ENCODE results near the gene ZKSCAN5. TPM values are rescaled to one million over a fixed set of nuclear protein-coding genes. Genes with fewer than 3 reads are reported as not detected.

ZKSCAN5 gene
- 11.3 and 13.7 TPM in 2 replicates for total RNA-seq

DNA sequence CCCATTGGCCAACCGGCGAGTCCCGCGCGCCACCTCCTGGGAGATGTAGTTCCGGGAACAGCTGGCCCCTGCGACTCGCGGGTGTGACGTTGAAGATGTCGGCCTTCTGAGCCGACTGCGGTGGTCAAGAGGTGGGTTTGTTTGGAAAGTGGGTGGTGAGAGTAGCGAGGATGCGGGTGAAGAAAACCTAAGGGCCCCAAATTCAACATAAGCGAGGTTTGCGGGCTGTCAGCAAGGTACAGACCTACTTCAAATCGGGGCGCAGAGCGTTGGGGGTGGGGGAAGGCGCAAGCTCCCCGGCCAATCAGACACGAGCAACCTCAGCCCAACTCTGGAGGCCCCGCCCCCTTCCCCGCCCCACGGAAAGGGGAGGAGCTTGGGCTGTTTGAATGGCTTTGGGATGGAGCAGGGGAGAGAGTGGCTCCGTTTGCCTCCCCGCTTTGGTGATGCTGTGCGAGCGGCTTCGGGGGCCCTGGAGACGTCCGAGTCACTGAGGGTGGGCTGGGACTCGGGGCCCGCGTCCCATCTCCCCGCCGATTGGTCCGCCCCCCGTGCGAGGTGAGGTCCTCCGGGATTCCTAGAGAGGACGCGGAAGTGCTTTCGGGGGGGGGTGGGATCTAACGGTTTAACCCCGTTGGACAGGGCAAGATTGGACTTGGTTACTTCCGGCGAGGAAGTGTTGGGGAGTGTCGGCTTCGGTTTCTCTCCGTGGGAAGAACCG, at the start of gene ZKSCAN5:
ZKSCAN5 (plus strand) TSS at position 60 of the 721 bp plus-strand sequence. CDS start 1,383 bp downstream, outside the sequence.

DNA sequence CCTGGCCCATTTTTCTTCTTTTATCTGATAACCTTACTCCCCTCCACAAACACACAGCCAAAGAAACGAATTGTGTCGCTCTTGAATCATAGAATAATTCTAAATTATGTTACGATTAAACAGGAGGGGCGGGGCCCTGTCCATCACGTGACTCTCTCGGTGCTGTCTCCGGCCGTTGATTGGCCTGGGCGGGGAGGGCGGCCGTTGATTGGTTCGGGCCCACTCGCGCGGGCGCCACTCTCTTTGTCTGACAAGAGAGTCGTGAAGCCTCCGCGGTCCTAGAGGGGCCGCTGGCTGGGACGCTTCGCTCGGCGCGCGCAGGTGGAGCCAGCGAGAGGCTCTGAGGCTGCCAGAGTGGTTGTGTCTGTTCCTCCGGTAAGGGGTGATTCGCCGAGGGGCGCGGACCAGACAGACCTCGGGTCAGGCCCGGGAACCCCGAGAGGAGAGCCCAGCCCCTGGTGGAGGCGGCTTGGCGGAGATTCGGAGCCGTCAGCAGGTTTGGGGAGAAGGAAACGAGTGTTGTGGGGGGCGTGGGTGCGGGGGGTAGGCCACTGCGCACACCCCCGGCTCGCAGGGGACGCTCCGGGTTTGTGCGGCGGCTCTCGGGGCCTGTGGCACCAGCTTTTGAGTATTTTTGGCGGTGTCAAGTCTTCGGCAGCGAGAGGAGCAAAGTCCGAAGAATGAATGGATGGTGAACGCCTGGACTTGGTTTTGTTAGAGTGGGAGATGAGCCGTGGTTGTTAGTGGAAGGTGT, 31.7 kb upstream of the ZKSCAN5 start, which contains the start of gene ZNF789:
ZNF789 (plus strand) TSS at position 330 of the 754 bp plus-strand sequence. CDS start 3,567 bp downstream, outside the sequence.

DNA sequence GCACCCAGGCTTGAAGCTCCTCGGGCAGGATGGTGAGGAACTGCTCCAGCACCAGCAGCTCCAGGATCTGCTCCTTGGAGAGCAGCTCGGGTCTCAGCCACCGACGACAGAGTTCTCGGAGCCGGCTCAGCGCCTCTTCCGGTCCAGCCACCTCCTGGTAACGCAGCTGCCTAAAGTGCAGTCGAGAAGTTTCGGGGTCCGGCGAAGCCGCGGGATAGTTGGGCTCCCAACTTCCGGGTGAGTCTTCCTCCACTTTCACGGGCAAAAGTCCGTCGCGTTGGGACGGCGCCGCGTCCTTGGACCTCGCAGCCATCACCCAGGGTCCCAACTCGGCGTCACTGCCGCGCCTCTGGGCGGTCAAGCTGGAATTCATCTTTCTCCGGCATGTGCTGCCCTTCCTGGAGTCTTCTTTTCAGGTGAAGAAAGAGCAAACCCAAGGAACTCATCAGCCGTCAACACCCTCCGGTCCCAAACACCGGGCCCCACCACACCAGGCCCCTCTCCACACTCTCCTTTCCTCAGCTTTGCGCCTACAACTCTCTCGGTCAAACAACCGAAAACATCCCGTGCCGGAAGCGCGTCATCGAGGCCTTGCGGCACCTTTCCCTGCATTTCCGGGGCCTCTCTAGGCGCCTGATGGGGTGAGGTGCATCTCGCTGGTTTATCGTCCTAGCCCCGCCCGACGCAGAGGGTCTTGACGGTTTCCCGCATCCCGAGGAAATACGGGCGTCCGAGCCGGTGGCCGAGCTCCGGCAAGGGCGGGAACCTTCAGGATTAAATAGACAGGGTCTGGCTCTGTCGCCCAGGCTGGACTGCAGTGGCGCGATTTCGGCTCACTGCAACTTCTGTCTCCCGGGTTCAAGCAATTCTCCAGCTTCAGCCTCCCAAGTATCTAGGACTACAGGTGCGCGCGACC, 4.5 kb upstream of the ZKSCAN5 start, which contains the start of gene ZNF394:
ZNF394 (minus strand) TSS at position 561 of the 916 bp plus-strand sequence; CDS start at position 373, 188 bp downstream.

DNA sequence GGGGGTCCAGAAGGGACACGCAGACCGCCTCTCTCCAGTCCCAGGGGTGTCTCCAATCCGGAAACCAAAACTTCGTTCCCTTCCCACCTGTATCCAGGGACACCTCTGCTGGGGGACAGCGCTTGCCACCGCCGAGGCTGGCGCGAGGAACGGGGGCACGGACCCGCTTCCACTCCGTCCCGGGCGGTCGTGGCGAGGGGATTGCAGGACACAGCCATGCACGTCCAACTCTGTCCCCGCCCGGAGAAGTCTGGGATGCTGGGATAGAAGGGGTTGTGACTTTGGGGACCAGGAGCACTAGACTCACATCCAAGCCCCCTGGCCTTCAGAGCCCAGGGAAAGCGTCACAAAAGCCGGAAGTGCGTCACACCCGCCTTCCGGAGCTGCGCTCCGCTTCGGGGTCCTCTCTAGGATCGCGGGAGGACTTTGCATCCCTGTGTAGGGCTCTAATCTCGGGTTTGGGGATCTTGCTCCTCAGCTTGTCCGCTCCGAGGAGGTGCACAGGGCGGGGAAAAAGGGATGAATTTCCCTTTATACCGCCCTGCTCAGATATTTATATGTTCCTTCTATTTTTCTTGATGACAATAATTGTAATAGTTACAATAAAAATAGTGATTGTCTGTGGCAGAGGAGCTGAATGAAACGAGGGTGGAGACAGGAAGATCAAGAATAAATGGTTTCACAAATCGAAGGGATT, 47.5 kb downstream of the ZKSCAN5 start, which contains the start of gene FAM200A:
FAM200A (minus strand) TSS at position 348 of the 697 bp plus-strand sequence. CDS start 3,707 bp downstream, outside the sequence.

GRCh38 chr7:99558306-99559174, 54.1 kb downstream of the ZKSCAN5 start, which contains the start of gene ZNF655:
TSS of gene ZNF655 (plus strand) at chr7:99558642. CDS start at chr7:99560560, 1,918 bp downstream.

Other genes starting within 250 kb of the ZKSCAN5 start
- gene MYH16, start 231.8 kb upstream of the ZKSCAN5 start, total RNA-seq = under 0.01 and 0.32 TPM in 2 replicates
- gene ARPC1A, start 178.8 kb upstream of the ZKSCAN5 start, total RNA-seq = 230 and 311 TPM in 2 replicates
- 395 and 544 TPM in 2 replicates for gene ARPC1B, start 129.9 kb upstream of the ZKSCAN5 start, total RNA-seq
- 54.9 and 85.2 TPM in 2 replicates for gene PDAP1, start 96.1 kb upstream of the ZKSCAN5 start, total RNA-seq
- gene BUD31, start 95.7 kb upstream of the ZKSCAN5 start, total RNA-seq = 76.3 and 77.2 TPM in 2 replicates
- gene PTCD1, start 65.9 kb upstream of the ZKSCAN5 start, total RNA-seq = 5.3 and 6.6 TPM in 2 replicates
- gene CPSF4, start 65.7 kb upstream of the ZKSCAN5 start, total RNA-seq = 35.4 and 40.1 TPM in 2 replicates
- gene ATP5MF, start 38.5 kb upstream of the ZKSCAN5 start, total RNA-seq = 375 and 564 TPM in 2 replicates
- gene ZNF789, start 31.8 kb upstream of the ZKSCAN5 start, total RNA-seq = 4.2 and 8.3 TPM in 2 replicates
- gene ZNF394, start 4.4 kb upstream of the ZKSCAN5 start, total RNA-seq = 18.1 and 25.8 TPM in 2 replicates
- gene FAM200A, start 47.5 kb downstream of the ZKSCAN5 start, total RNA-seq = 6.2 and 7.2 TPM in 2 replicates
- gene ZNF655, start 54.0 kb downstream of the ZKSCAN5 start, total RNA-seq = 49.6 and 68.9 TPM in 2 replicates
- 0.89 TPM in 1 of 2 replicates, not detected in the other for gene TMEM225B, start 93.6 kb downstream of the ZKSCAN5 start, total RNA-seq
- 9.2 and 9.7 TPM in 2 replicates for gene ZSCAN25, start 112.3 kb downstream of the ZKSCAN5 start, total RNA-seq
- gene CYP3A5, start 175.3 kb downstream of the ZKSCAN5 start, total RNA-seq = 0.18 and 0.30 TPM in 2 replicates
- gene CYP3A7, start 230.5 kb downstream of the ZKSCAN5 start, total RNA-seq = 0.30 and 1.1 TPM in 2 replicates

All from smooth muscle cell of the umbilical artery (primary cell).